Measurements from ENCODE around the gene OR3A3.
"Not testable (repeated sequence)": the region's sequence is repeated elsewhere in the genome, so short reads cannot be mapped to it uniquely, and the experiment has no call there.

OR3A3 gene

DNA sequence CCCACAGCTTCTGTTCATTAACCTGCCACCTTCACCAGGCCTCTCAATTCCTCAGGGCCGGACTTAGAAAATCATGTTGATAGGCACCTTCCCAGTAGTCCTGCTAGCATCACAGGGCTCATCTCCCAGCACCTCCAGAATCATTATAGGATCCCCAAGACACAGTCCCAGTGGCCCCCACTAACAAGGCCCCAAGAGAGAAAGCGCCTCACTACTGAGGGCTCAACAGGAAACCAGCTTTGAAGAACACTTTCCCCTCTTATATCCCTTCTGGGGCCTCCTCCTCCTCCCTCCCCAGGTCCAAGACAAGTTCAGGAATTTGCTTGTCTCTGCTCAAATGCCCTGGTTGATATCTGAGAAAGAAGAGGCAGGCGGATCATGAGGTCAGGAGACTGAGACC is at the start of gene OR3A3:
Gene OR3A3 (plus strand): TSS at position 301 of the 400 bp plus-strand sequence.
- TF ChIP-seq, protein P1, sequence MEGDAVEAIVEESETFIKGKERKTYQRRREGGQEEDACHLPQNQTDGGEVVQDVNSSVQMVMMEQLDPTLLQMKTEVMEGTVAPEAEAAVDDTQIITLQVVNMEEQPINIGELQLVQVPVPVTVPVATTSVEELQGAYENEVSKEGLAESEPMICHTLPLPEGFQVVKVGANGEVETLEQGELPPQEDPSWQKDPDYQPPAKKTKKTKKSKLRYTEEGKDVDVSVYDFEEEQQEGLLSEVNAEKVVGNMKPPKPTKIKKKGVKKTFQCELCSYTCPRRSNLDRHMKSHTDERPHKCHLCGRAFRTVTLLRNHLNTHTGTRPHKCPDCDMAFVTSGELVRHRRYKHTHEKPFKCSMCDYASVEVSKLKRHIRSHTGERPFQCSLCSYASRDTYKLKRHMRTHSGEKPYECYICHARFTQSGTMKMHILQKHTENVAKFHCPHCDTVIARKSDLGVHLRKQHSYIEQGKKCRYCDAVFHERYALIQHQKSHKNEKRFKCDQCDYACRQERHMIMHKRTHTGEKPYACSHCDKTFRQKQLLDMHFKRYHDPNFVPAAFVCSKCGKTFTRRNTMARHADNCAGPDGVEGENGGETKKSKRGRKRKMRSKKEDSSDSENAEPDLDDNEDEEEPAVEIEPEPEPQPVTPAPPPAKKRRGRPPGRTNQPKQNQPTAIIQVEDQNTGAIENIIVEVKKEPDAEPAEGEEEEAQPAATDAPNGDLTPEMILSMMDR (IDR thresholded peaks at IDR 0.05; ENCODE audit: insufficient read depth, low read length, missing control alignments) = no peak
- H3K4me3 ChIP-seq (ENCODE audit: low read depth, low read length) = no peak within 1 kb of the TSS
- CTCF ChIA-PET = no interaction called here
- DNase-seq (ENCODE audit: low read depth, low spot score) = no peak
- POLR2A ChIA-PET = no interaction called here

DNA sequence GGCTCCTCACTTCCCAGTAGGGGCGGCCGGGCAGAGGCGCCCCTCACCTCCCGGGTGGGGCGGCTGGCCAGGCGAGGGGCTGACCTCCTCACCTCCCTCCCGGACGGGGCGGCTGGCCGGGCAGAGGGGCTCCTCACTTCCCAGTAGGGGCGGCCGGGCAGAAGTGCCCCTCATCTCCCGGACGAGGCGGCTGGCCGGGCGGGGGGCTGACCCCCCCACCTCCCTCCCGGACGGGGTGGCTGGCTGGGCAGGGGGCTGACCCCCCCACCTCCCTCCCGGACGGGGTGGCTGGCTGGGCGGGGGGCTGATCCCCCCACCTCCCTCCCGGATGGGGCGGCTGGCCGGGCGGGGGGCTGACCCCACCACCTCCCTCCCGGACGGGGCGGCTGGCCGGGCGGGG is 40.0 kb upstream of the OR3A3 start:
- POLR2A ChIA-PET; DNase-seq (ENCODE audit: low read depth, low spot score); CTCF ChIA-PET; H3K4me3 ChIP-seq (ENCODE audit: low read depth, low read length): not testable (repeated sequence)

DNA sequence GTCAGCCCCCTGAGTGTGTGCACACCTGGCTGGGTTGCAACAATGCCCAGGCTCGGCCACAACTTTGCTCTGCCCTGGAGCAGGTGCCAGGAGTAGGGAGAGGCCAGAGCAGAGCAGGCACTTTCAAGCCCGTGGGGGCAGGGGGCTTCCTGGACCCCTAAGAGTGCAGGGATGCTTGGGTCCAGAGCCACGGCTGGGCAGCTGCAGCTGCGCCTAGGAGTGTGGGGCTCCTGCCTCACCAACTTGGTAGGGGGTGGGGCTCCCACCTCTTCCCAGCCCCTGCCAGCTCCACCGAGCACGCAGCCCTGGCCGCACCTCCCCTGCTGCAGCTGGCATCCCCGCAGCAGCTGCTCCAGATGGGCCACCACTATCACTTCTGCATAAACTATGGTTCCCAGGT is 32.8 kb upstream of the OR3A3 start:
- DNase-seq (ENCODE audit: low read depth, low spot score) = no peak
- TF ChIP-seq, protein P1 (IDR thresholded peaks at IDR 0.05; ENCODE audit: insufficient read depth, low read length, missing control alignments) = no peak
- ChIA-PET CTCF (no interaction called here), POLR2A (no interaction called here)
- H3K4me3 ChIP-seq (ENCODE audit: low read depth, low read length) = no peak overlapping the region

GRCh38 chr17:3381957-3382356 is 29.2 kb upstream of the OR3A3 start:
- no peak for DNase-seq (ENCODE audit: low read depth, low spot score)
- TF ChIP-seq, protein P1 (IDR thresholded peaks at IDR 0.05; ENCODE audit: insufficient read depth, low read length, missing control alignments) = no peak
- no peak overlapping the region for H3K4me3 ChIP-seq (ENCODE audit: low read depth, low read length)
- ChIA-PET CTCF (no interaction called here), POLR2A (no interaction called here)

DNA sequence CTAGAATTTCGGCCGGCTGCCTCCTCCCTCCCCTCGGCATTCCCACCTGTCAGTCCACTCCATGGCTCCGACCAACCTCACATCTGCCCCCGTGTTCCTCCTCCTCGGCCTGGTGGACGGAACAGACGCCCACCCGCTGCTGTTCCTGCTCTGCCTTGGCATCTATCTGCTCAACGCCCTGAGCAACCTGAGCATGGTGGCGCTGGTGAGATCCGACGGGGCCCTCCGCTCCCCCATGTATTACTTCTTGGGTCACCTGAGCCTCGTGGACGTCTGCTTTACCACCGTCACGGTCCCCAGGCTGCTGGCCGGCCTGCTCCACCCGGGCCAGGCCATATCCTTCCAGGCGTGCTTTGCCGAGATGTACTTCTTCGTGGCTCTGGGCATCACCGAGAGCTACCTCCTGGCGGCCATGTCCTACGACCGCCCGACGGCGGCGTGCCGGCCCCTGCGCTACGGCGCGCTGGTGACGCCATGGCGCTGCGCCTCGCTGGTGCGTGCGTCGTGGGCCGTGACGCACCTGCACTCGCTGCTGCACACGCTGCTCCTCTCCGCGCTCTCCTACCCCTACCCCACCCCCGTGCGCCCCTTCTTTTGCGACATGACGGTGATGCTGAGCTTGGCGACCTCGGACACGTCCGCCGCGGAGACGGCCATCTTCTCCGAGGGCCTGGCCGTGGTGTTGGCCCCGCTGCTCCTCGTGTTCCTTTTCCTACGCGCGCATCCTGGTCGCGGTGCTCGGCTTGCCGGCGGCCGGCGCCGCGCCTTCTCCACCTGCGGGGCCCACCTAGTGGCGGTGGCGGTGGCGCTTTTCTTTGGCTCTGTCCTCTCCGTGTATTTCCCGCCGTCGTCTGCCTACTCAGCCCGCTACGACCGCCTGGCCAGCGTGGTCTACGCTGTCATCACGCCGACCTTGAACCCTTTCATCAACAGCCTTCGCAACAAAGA is 25.0 kb upstream of the OR3A3 start, which contains the start of gene OR3A2:
Gene OR3A2 (minus strand): TSS at position 440 of the 948 bp plus-strand sequence.
- ChIA-PET POLR2A (no interaction called here), CTCF (no interaction called here)
- DNase-seq (ENCODE audit: low read depth, low spot score) = no peak
- H3K4me3 ChIP-seq (ENCODE audit: low read depth, low read length) = no peak within 1 kb of the TSS
- TF ChIP-seq, protein P1 (IDR thresholded peaks at IDR 0.05; ENCODE audit: insufficient read depth, low read length, missing control alignments) = no peak

DNA sequence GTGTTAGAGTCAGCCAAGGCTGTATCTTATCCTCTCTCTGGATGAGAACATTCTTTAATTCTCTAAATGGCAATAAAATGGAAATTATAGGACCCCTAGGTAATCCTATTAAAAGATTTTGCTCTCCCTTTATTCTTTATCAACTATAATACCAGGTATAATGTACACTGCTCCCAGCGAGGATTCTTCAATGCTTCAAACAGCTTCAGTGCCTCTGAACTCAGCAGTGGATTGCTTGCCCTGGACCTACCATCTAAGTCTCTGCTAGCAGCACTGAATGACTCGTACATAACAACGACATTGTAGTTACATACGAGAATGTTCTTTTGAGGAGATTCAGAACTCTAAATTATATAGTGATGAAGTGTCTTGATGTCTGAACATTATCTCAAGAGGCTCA is 21.4 kb upstream of the OR3A3 start:
- H3K4me3 ChIP-seq (ENCODE audit: low read depth, low read length) = no peak overlapping the region
- TF ChIP-seq, protein P1 (IDR thresholded peaks at IDR 0.05; ENCODE audit: insufficient read depth, low read length, missing control alignments) = no peak
- ChIA-PET POLR2A (no interaction called here), CTCF (no interaction called here)
- DNase-seq (ENCODE audit: low read depth, low spot score) = no peak

- POLR2A ChIA-PET; H3K4me3 ChIP-seq (ENCODE audit: low read depth, low read length); CTCF ChIA-PET; DNase-seq (ENCODE audit: low read depth, low spot score): not testable (repeated sequence)
Observed at GRCh38 chr17:3397801-3398200, 13.4 kb upstream of the OR3A3 start.

All from AG04449 (cell line).